IMR-90 (cell line): ENCODE data around the gene HSPG2. TPM values are rescaled to one million over a fixed set of nuclear protein-coding genes. Genes with fewer than 3 reads are reported as not detected.

Experiments
- ATAC-seq: fragments of 200-7000 bp; cut with Tn5 transposase; 2 replicates; pipeline ENCODE4 v1.9.1; 2020; ENCODE audit warnings: low read depth, mild to moderate bottlenecking, moderate library complexity
- BruUV-seq: library from RNA; stranded (reverse); fragments of 400-500 nt; replicated peaks from 2 replicates; lab custom pipeline; 2021; lab: Mats Ljungman, UMichigan
- CTCF ChIA-PET: fragments of 300-600 bp; formaldehyde crosslinking; extraction: SDS; loops from one replicate; lab custom pipeline; 2021; ENCODE audit warnings: antibody characterized with exemption; lab: Yijun Ruan, JAX
- POLR2A ChIA-PET: fragments of 300-600 bp; sonication (Branson Sonifier 250); formaldehyde crosslinking; loops from one replicate; lab custom pipeline; 2022; ENCODE audit warnings: antibody characterized with exemption; ENCODE audit not compliant: unreplicated experiment; lab: Charles Lee
- DNase-seq: peaks from one replicate; pipeline ENCODE4 v3.0.0; 2013
- H2AFZ ChIP-seq: replicated peaks from 2 replicates; pipeline ENCODE3; 2013; ENCODE audit warnings: low read length, mild to moderate bottlenecking; ENCODE audit not compliant: poor library complexity
- H2AK5ac ChIP-seq: 2 replicates; pipeline ENCODE4 v1.6.1; 2013; ENCODE audit warnings: low read depth, low read length, inconsistent platforms
- H2AK9ac ChIP-seq: replicated peaks from 2 replicates; pipeline ENCODE3; 2013; ENCODE audit warnings: mild to moderate bottlenecking, low read depth, low read length, moderate library complexity; ENCODE audit not compliant: poor library complexity
- H2BK120ac ChIP-seq: 2 replicates; pipeline ENCODE4 v1.6.1; 2013; ENCODE audit warnings: low read depth, low read length, inconsistent platforms
- H2BK15ac ChIP-seq: 3 replicates; pipeline ENCODE4 v1.6.1; 2013; ENCODE audit warnings: low read depth, low read length, inconsistent platforms
- H2BK20ac ChIP-seq: 2 replicates; pipeline ENCODE4 v1.6.1; 2013; ENCODE audit warnings: low read depth, mild to moderate bottlenecking, inconsistent platforms, low read length, moderate library complexity
- H2BK5ac ChIP-seq: 2 replicates; pipeline ENCODE4 v1.6.1; 2013; ENCODE audit warnings: mild to moderate bottlenecking, low read depth, low read length, inconsistent platforms; ENCODE audit not compliant: poor library complexity, severe bottlenecking
- H3K14ac ChIP-seq: replicated peaks from 2 replicates; pipeline ENCODE4 v1.6.1; 2013; ENCODE audit warnings: low read depth, low read length, inconsistent platforms
- H3K18ac ChIP-seq: 2 replicates; pipeline ENCODE4 v1.6.1; 2013; ENCODE audit warnings: low read depth, low read length, control low read depth
- H3K23ac ChIP-seq: 2 replicates; pipeline ENCODE4 v1.6.1; 2013; ENCODE audit warnings: low read depth, low read length, inconsistent platforms
- H3K27ac ChIP-seq: 2 replicates; pipeline ENCODE4 v1.5.1; 2013; ENCODE audit warnings: mild to moderate bottlenecking, control low read depth, low read length; ENCODE audit not compliant: insufficient read depth
- H3K27me3 ChIP-seq: 2 replicates; pipeline ENCODE4 v1.6.1; 2013; ENCODE audit warnings: low read length; ENCODE audit not compliant: control insufficient read depth, insufficient read depth
- H3K36me3 ChIP-seq: 2 replicates; pipeline ENCODE4 v1.6.1; 2013; ENCODE audit warnings: low read length, mixed read lengths; ENCODE audit not compliant: control insufficient read depth, insufficient read depth
- H3K4ac ChIP-seq: 2 replicates; pipeline ENCODE4 v1.6.1; 2013; ENCODE audit warnings: low read depth, low read length, inconsistent platforms
- H3K4me1 ChIP-seq: 2 replicates; pipeline ENCODE4 v1.6.1; 2013; ENCODE audit warnings: low read length, mixed read lengths; ENCODE audit not compliant: control insufficient read depth, insufficient read depth
- H3K4me2 ChIP-seq: 2 replicates; pipeline ENCODE4 v1.6.1; 2013; ENCODE audit warnings: low read depth, mild to moderate bottlenecking, control low read depth, low read length, moderate library complexity
- H3K4me3 ChIP-seq: 2 replicates; pipeline ENCODE4 v1.5.1; 2013; ENCODE audit warnings: low read depth, mild to moderate bottlenecking, control low read depth, low read length, moderate library complexity; ENCODE audit not compliant: insufficient read depth
- H3K56ac ChIP-seq: 2 replicates; pipeline ENCODE4 v1.6.1; 2013; ENCODE audit warnings: low read length, inconsistent platforms; ENCODE audit not compliant: insufficient read depth; ENCODE audit errors: extremely low read depth
- H3K79me1 ChIP-seq, 2 experiments: 2 replicates each; pipeline ENCODE4 v1.6.1; 2013; ENCODE audit warnings: low read length in 2 of 2, inconsistent platforms in 1 of 2, low read depth in 1 of 2
- H3K9ac ChIP-seq: 2 replicates; pipeline ENCODE4 v1.6.1; 2013; ENCODE audit warnings: low read depth, low read length, control low read depth
- H3K9me1 ChIP-seq: 2 replicates; pipeline ENCODE4 v1.6.1; 2013; ENCODE audit warnings: low read length, inconsistent platforms; ENCODE audit not compliant: insufficient read depth
- H3K9me3 ChIP-seq: 2 replicates; pipeline ENCODE4 v1.6.1; 2013; ENCODE audit warnings: low read length; ENCODE audit not compliant: control insufficient read depth, insufficient read depth
- H4K20me1 ChIP-seq: 2 replicates; pipeline ENCODE4 v1.6.1; 2013; ENCODE audit warnings: low read length, inconsistent platforms; ENCODE audit not compliant: insufficient read depth
- H4K5ac ChIP-seq: 2 replicates; pipeline ENCODE4 v1.6.1; 2013; ENCODE audit warnings: mild to moderate bottlenecking, low read depth, low read length, control low read depth
- H4K8ac ChIP-seq, 2 experiments: 2 replicates each; pipeline ENCODE4 v1.6.1; 2013; ENCODE audit warnings: low read depth in 2 of 2, low read length in 2 of 2, control low read depth in 1 of 2, inconsistent platforms in 1 of 2
- H4K91ac ChIP-seq: 2 replicates; pipeline ENCODE4 v1.6.1; 2013; ENCODE audit warnings: low read depth, low read length, inconsistent platforms; ENCODE audit not compliant: insufficient read depth
- BHLHE40 ChIP-seq: fragments of 150-350 bp; IDR thresholded peaks from 2 replicates; pipeline ENCODE4 v1.6.1; 2016; ENCODE audit warnings: mild to moderate bottlenecking, low read depth, low read length
- CHD1 ChIP-seq: IDR thresholded peaks from 2 replicates; pipeline ENCODE4 v1.6.1; 2012; ENCODE audit warnings: low read depth, low read length, improper control_type of control experiment
- ELK1 ChIP-seq: fragments of 150-350 bp; IDR thresholded peaks from 2 replicates; pipeline ENCODE4 v1.6.1; 2016; ENCODE audit warnings: low read depth, mild to moderate bottlenecking, low read length, moderate library complexity, borderline replicate concordance
- FOS ChIP-seq: fragments of 150-350 bp; IDR thresholded peaks from 2 replicates; pipeline ENCODE4 v1.6.1; 2016; ENCODE audit warnings: low read depth, low read length
- MAFK ChIP-seq: IDR thresholded peaks from 2 replicates; pipeline ENCODE4 v1.6.1; 2012; ENCODE audit warnings: low read depth, low read length, improper control_type of control experiment
- NFE2L2 ChIP-seq: fragments of 150-350 bp; IDR thresholded peaks from 2 replicates; pipeline ENCODE4 v1.6.1; 2016; ENCODE audit warnings: low read depth, mild to moderate bottlenecking, low read length
- POLR2A ChIP-seq: IDR thresholded peaks from 2 replicates; pipeline ENCODE4 v1.6.1; 2012; ENCODE audit warnings: mild to moderate bottlenecking, low read depth, low read length
- RFX5 ChIP-seq: IDR thresholded peaks from 2 replicates; pipeline ENCODE4 v1.8.0; 2012; ENCODE audit warnings: low read depth, mild to moderate bottlenecking, low read length, moderate library complexity
- WGBS, 2 experiments: methylation state at CpG; one replicate each; pipeline versions ENCODE4 v1.1.5 to v1.1.7; 2013; ENCODE audit warnings: missing lambda C conversion rate in 2 of 2; ENCODE audit not compliant: insufficient read length in 1 of 2; ENCODE audit errors: extremely low coverage in 2 of 2; 5-methylcytosine and 5-hydroxymethylcytosine counted together
- dilution Hi-C: fragments of 300-500 bp; cut with HindIII; formaldehyde crosslinking; loops from one replicate; pipeline ENCODE4 v1.14.3; 2018; ENCODE audit warnings: low sequenced_read_pairs; ENCODE audit not compliant: unreplicated experiment
- in situ Hi-C: fragments of 300-500 bp; cut with MboI; formaldehyde crosslinking; loops from 3 replicates; pipeline ENCODE4 v1.14.3; 2019; ENCODE audit warnings: low sequenced_read_pairs, inconsistent platforms, mixed read lengths
- intact Hi-C: fragments of 100-400 bp; cut with micrococcal nuclease; formaldehyde crosslinking; loops from 2 replicates; pipeline ENCODE4 v1.10.0; 2022
- polyA plus RNA-seq, 3 experiments: library from polyadenylated mRNA; depleted of rRNA; stranded (reverse); fragments of >200 nt; gene quantifications; 2 replicates each; pipeline ENCODE4 v1.2.3, GENCODE V29; 2012; ENCODE audit warnings: low replicate concordance in 1 of 3
- total RNA-seq: library from RNA; depleted of rRNA; stranded (reverse); fragments of >200 nt; gene quantifications from 2 replicates; pipeline ENCODE4 v1.2.3, GENCODE V29; 2012
- TF ChIP-seq, protein P1 (sequence below): conservative IDR thresholded peaks from 2 replicates; pipeline ENCODE4 v1.5.1; 2012; ENCODE audit warnings: mild to moderate bottlenecking, low read depth, low read length, improper control_type of control experiment

HSPG2 gene
- total and polyA plus RNA-seq, 2 of the 4 experiments (the other 2 are of a cell fraction): 15.8 to 94.0 TPM

DNA sequence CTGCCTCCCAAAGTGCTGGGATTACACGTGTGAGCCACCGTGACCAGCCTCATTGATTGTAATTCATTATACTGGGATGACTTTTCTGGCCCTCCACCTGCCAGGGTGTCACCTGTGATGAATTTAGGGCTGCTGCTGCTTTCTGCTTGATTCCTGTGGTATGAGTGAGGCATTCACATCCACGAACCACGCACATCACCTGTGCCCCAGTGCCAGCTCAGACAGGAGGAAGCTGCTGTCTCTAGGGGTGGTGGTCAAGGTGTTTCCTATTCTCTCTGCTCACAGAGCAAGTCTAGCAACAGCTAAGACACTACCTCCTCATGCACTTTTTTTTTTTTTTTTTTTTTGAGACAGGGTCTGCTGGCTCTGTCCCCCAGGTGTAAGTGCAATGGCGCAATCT is 137.4 kb downstream of the HSPG2 start:
- no peak overlapping the region for H3K14ac ChIP-seq
- H4K20me1 ChIP-seq: no peaks in the 10 kb centered on the region
- H3K4me1 ChIP-seq: peaks cover 2% of the 10 kb centered on the region; the same call in 1 of the 2 replicates
- ChIA-PET CTCF (no interaction called here), POLR2A (no interaction called here)
- intact Hi-C loops (no loop called here), in situ Hi-C loops (no loop called here), dilution Hi-C loops (no loop called here)
- no peak overlapping the region for H3K23ac ChIP-seq
- no peak overlapping the region for H3K56ac ChIP-seq
- no peaks in the 10 kb centered on the region for H3K36me3 ChIP-seq
- no peak for TF ChIP-seq CHD1
- TF ChIP-seq ELK1: no peak
- TF ChIP-seq RFX5: no peak
- TF ChIP-seq BHLHE40: no peak
- TF ChIP-seq NFE2L2: no peak
- TF ChIP-seq, protein P1, sequence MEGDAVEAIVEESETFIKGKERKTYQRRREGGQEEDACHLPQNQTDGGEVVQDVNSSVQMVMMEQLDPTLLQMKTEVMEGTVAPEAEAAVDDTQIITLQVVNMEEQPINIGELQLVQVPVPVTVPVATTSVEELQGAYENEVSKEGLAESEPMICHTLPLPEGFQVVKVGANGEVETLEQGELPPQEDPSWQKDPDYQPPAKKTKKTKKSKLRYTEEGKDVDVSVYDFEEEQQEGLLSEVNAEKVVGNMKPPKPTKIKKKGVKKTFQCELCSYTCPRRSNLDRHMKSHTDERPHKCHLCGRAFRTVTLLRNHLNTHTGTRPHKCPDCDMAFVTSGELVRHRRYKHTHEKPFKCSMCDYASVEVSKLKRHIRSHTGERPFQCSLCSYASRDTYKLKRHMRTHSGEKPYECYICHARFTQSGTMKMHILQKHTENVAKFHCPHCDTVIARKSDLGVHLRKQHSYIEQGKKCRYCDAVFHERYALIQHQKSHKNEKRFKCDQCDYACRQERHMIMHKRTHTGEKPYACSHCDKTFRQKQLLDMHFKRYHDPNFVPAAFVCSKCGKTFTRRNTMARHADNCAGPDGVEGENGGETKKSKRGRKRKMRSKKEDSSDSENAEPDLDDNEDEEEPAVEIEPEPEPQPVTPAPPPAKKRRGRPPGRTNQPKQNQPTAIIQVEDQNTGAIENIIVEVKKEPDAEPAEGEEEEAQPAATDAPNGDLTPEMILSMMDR: no peak
- no peak for TF ChIP-seq FOS
- TF ChIP-seq POLR2A: no peak
- TF ChIP-seq MAFK: no peak
- H3K9me3 ChIP-seq: peaks cover 7% of the 10 kb centered on the region
- no peak overlapping the region for H2BK15ac ChIP-seq
- no CpG with 5 or more reads among the region's 5 CpGs for WGBS, 2 experiments
- ATAC-seq (no peak), DNase-seq (no peak)
- H3K27me3 ChIP-seq: no peaks in the 10 kb centered on the region; the same call in none of the 2 replicates
- H2AFZ ChIP-seq: no peak overlapping the region
- H3K4ac ChIP-seq: no peak overlapping the region
- H4K91ac ChIP-seq: no peak overlapping the region
- no peak overlapping the region for H4K8ac ChIP-seq
- H4K5ac ChIP-seq: no peak overlapping the region
- no peak overlapping the region for H2AK9ac ChIP-seq
- no peak overlapping the region for H3K9ac ChIP-seq
- H2BK5ac ChIP-seq: no peak overlapping the region
- no peak overlapping the region for H2BK120ac ChIP-seq
- H3K9me1 ChIP-seq: no peaks in the 10 kb centered on the region
- H3K27ac ChIP-seq: no peak overlapping the region
- no peak overlapping the region for H2AK5ac ChIP-seq
- no TSS peak for BruUV-seq
- H3K18ac ChIP-seq: no peak overlapping the region
- H3K4me3 ChIP-seq: no peak overlapping the region
- H2BK20ac ChIP-seq: no peak overlapping the region
- no peaks in the 10 kb centered on the region for H3K79me1 ChIP-seq
- no peak overlapping the region for H3K4me2 ChIP-seq
